Measurements from ENCODE around the gene LPCAT3. TPM values are rescaled to one million over a fixed set of nuclear protein-coding genes. Genes with fewer than 3 reads are reported as not detected.

LPCAT3 gene
- total RNA-seq, 4 donors from 2014 or later, result 27.5 to 46.3 (median 32.7) TPM

GRCh38 chr12:7009512-7009911 is 8.8 kb downstream of the LPCAT3 start:
- Histone ChIP-seq H3K27me3 (no peaks in the 10 kb centered on the region), H3K9me3 (no peaks in the 10 kb centered on the region), H3K36me3 (peaks cover 0 to 56% (median 0%) of the 10 kb centered on the region in 3 donors), H3K27ac (no peak overlapping the region), H3K4me3 (no peak overlapping the region), H3K4me1 (peaks cover 0 to 5% (median 0%) of the 10 kb centered on the region in 3 donors)
- no peak for TF ChIP-seq CTCF (IDR thresholded peaks at IDR 0.05)
- no peak for TF ChIP-seq POLR2A (IDR thresholded peaks at IDR 0.05)
- intact Hi-C loops (cut with DNase I), result no loop called here
- DNase-seq, result no peak

- peaks cover 0 to 5% (median 0%) of the 10 kb centered on the region in 3 donors for H3K4me1 ChIP-seq
- TF ChIP-seq POLR2A (IDR thresholded peaks at IDR 0.05), result no peak
- TF ChIP-seq CTCF (IDR thresholded peaks at IDR 0.05), result no peak
- no peaks in the 10 kb centered on the region for H3K9me3 ChIP-seq
- intact Hi-C loops (cut with DNase I), result no loop called here
- no peak overlapping the region for H3K4me3 ChIP-seq
- H3K27ac ChIP-seq, result no peak overlapping the region
- peaks cover 0 to 51% (median 0%) of the 10 kb centered on the region in 3 donors for H3K36me3 ChIP-seq
- no peak for DNase-seq
- 94 to 95% methylated on average over 2 of the region's 2 CpGs for WGBS, 2 donors
- H3K27me3 ChIP-seq, result no peaks in the 10 kb centered on the region
Observed at GRCh38 chr12:7008864-7009263, 9.4 kb downstream of the LPCAT3 start.

GRCh38 chr12:7006639-7007038 is 11.6 kb downstream of the LPCAT3 start:
- H3K27ac ChIP-seq, result no peak overlapping the region
- 75 to 92% methylated on average over 3 of the region's 3 CpGs for WGBS, 2 donors
- intact Hi-C loops (cut with DNase I), result no loop called here
- no peaks in the 10 kb centered on the region for H3K9me3 ChIP-seq
- H3K27me3 ChIP-seq, result no peaks in the 10 kb centered on the region
- DNase-seq, result no peak
- H3K4me1 ChIP-seq, result peaks cover 0 to 5% (median 0%) of the 10 kb centered on the region in 3 donors
- TF ChIP-seq CTCF (IDR thresholded peaks at IDR 0.05) (no peak), POLR2A (IDR thresholded peaks at IDR 0.05) (no peak)
- H3K36me3 ChIP-seq, result peaks cover 0 to 34% (median 0%) of the 10 kb centered on the region in 3 donors
- H3K4me3 ChIP-seq, result no peak overlapping the region

- DNase-seq, result no peak
- Histone ChIP-seq H3K4me3 (no peak overlapping the region), H3K27me3 (no peaks in the 10 kb centered on the region), H3K4me1 (peaks cover 0 to 5% (median 0%) of the 10 kb centered on the region in 3 donors), H3K9me3 (no peaks in the 10 kb centered on the region), H3K36me3 (peaks cover 0 to 25% (median 0%) of the 10 kb centered on the region in 3 donors), H3K27ac (no peak overlapping the region)
- no peak for TF ChIP-seq CTCF (IDR thresholded peaks at IDR 0.05)
- no peak for TF ChIP-seq POLR2A (IDR thresholded peaks at IDR 0.05)
- intact Hi-C loops (cut with DNase I), result no loop called here
- WGBS, 2 donors, result 75 to 78% methylated on average over 2 of the region's 2 CpGs
Observed at GRCh38 chr12:7005311-7005710, 13.0 kb downstream of the LPCAT3 start.

- no peak overlapping the region for H3K27ac ChIP-seq
- H3K27me3 ChIP-seq, result no peaks in the 10 kb centered on the region
- TF ChIP-seq POLR2A (IDR thresholded peaks at IDR 0.05) (no peak), CTCF (IDR thresholded peaks at IDR 0.05) (no peak)
- H3K36me3 ChIP-seq, result peaks cover 0 to 25% (median 0%) of the 10 kb centered on the region in 3 donors
- no peaks in the 10 kb centered on the region for H3K9me3 ChIP-seq
- 87 to 95% methylated on average over 2 of the region's 2 CpGs for WGBS, 2 donors
- H3K4me3 ChIP-seq, result no peak overlapping the region
- H3K4me1 ChIP-seq, result peaks cover 0 to 9% (median 2%) of the 10 kb centered on the region in 3 donors
- intact Hi-C loops (cut with DNase I), result no loop called here
- no peak for DNase-seq
Observed at GRCh38 chr12:7004840-7005239, 13.4 kb downstream of the LPCAT3 start.
